ENCODE data around the gene IL36G. TPM values are rescaled to one million over a fixed set of nuclear protein-coding genes. Genes with fewer than 3 reads are reported as not detected.

Gene IL36G
- polyA plus RNA-seq, 1 donor (not counting 4 experiments of a cell fraction or from before 2014, with no cell fraction given) = 20.2 TPM

DNA sequence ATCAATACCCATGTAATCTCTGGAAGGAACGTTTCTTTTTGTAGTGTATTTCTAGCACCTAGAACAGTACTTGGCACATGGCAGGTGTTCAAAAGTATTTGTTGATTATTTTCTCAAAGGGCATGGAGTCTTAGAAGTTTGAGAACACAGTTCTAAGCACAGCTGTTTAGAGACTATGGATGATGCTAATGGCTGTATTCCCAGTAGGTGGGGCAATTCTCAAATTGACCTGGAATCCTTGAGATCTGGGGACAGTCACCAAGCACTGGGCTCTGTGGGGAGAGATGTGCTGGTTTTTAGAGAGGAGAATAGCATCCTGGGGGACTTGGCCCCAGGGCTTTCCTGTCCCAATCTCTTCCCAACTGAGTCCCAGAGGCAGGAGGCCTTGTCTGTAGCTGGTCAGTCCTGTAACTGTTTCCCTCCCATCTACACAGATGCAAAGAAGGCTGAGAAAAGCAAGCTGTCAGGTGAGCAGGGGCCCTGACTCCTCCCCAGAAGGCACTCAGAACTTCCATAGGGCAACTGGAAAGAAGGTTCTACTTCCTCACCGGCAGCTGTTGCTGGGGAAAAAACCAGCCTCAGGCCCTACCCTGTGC lies 17.5 kb upstream of the IL36G start:
- H3K9me3 ChIP-seq (ENCODE audit: control insufficient read depth, low read depth, low read length) = no peaks in the 10 kb centered on the region
- DNase-seq (ENCODE audit: low read depth, low spot score) (no peak), FAIRE-seq (no peak)
- no peak for TF ChIP-seq EZH2 (IDR thresholded peaks at IDR 0.05; ENCODE audit: low read length)
- TF ChIP-seq, protein P1, sequence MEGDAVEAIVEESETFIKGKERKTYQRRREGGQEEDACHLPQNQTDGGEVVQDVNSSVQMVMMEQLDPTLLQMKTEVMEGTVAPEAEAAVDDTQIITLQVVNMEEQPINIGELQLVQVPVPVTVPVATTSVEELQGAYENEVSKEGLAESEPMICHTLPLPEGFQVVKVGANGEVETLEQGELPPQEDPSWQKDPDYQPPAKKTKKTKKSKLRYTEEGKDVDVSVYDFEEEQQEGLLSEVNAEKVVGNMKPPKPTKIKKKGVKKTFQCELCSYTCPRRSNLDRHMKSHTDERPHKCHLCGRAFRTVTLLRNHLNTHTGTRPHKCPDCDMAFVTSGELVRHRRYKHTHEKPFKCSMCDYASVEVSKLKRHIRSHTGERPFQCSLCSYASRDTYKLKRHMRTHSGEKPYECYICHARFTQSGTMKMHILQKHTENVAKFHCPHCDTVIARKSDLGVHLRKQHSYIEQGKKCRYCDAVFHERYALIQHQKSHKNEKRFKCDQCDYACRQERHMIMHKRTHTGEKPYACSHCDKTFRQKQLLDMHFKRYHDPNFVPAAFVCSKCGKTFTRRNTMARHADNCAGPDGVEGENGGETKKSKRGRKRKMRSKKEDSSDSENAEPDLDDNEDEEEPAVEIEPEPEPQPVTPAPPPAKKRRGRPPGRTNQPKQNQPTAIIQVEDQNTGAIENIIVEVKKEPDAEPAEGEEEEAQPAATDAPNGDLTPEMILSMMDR (optimal IDR thresholded peaks at IDR 0.05 in 1 of 3, IDR thresholded peaks at IDR 0.05 in 1 of 3, conservative IDR thresholded peaks at IDR 0.05 in 1 of 3; ENCODE audit: extremely low read depth in 1 of 3, insufficient read depth in 2 of 3, low read length in 3 of 3) = peak; percentile 15 to 31 (median 22)
- no peaks in the 10 kb centered on the region for H3K4me1 ChIP-seq (ENCODE audit: control insufficient read depth, extremely low read depth, insufficient read depth, low read length)
- H3K9me1 ChIP-seq (ENCODE audit: control insufficient read depth, extremely low read depth, insufficient read depth, low read length) = no peaks in the 10 kb centered on the region
- H3K36me3 ChIP-seq (ENCODE audit: control insufficient read depth in 2 of 2, extremely low read depth in 1 of 2, insufficient read depth in 2 of 2, low read length in 2 of 2) = no peaks in the 10 kb centered on the region
- H3K9ac ChIP-seq (ENCODE audit: control insufficient read depth, extremely low read depth, insufficient read depth, low read length) = no peak overlapping the region
- no peak overlapping the region for H3K4me3 ChIP-seq (ENCODE audit: control insufficient read depth in 2 of 3, extremely low read depth in 1 of 3, insufficient read depth in 2 of 3, low read depth in 1 of 3, low read length in 3 of 3)
- no peak overlapping the region for H2AFZ ChIP-seq (ENCODE audit: control insufficient read depth, low read length)
- dilution Hi-C loops (cut with MboI; ENCODE audit: extremely low pct_ligation_motif_present, low sequenced_read_pairs) = no loop called here
- no peak overlapping the region for H3K27ac ChIP-seq (ENCODE audit: control insufficient read depth, insufficient read depth, low read length)
- no peaks in the 10 kb centered on the region for H4K20me1 ChIP-seq (ENCODE audit: control insufficient read depth, extremely low read depth, insufficient read depth, low read length)
- no peaks in the 10 kb centered on the region for H3K27me3 ChIP-seq (ENCODE audit: control insufficient read depth, extremely low read depth, insufficient read depth, low read length)
- H3K4me2 ChIP-seq (ENCODE audit: control insufficient read depth, extremely low read depth, insufficient read depth, low read depth, low read length) = no peak overlapping the region
- no peaks in the 10 kb centered on the region for H3K79me2 ChIP-seq (ENCODE audit: control insufficient read depth, insufficient read depth, low read length)

GRCh38 chr2:112962308-112963175 lies 15.3 kb upstream of the IL36G start:
- Histone ChIP-seq H3K36me3 (ENCODE audit: control insufficient read depth in 2 of 2, extremely low read depth in 1 of 2, insufficient read depth in 2 of 2, low read length in 2 of 2) (no peaks in the 10 kb centered on the region), H3K9me3 (ENCODE audit: control insufficient read depth, low read depth, low read length) (no peaks in the 10 kb centered on the region), H2AFZ (ENCODE audit: control insufficient read depth, low read length) (no peak overlapping the region), H3K27ac (ENCODE audit: control insufficient read depth, insufficient read depth, low read length) (no peak overlapping the region), H4K20me1 (ENCODE audit: control insufficient read depth, extremely low read depth, insufficient read depth, low read length) (no peaks in the 10 kb centered on the region), H3K4me2 (ENCODE audit: control insufficient read depth, extremely low read depth, insufficient read depth, low read depth, low read length) (no peak overlapping the region), H3K79me2 (ENCODE audit: control insufficient read depth, insufficient read depth, low read length) (no peaks in the 10 kb centered on the region), H3K9ac (ENCODE audit: control insufficient read depth, extremely low read depth, insufficient read depth, low read length) (no peak overlapping the region), H3K9me1 (ENCODE audit: control insufficient read depth, extremely low read depth, insufficient read depth, low read length) (no peaks in the 10 kb centered on the region), H3K27me3 (ENCODE audit: control insufficient read depth, extremely low read depth, insufficient read depth, low read length) (no peaks in the 10 kb centered on the region), H3K4me3 (ENCODE audit: control insufficient read depth in 2 of 3, extremely low read depth in 1 of 3, insufficient read depth in 2 of 3, low read depth in 1 of 3, low read length in 3 of 3) (no peak overlapping the region), H3K4me1 (ENCODE audit: control insufficient read depth, extremely low read depth, insufficient read depth, low read length) (no peaks in the 10 kb centered on the region)
- FAIRE-seq = no peak
- dilution Hi-C loops (cut with MboI; ENCODE audit: extremely low pct_ligation_motif_present, low sequenced_read_pairs) = no loop called here
- no peak for DNase-seq (ENCODE audit: low read depth, low spot score)
- TF ChIP-seq, protein P1 (optimal IDR thresholded peaks at IDR 0.05 in 1 of 3, IDR thresholded peaks at IDR 0.05 in 1 of 3, conservative IDR thresholded peaks at IDR 0.05 in 1 of 3; ENCODE audit: extremely low read depth in 1 of 3, insufficient read depth in 2 of 3, low read length in 3 of 3) = no peak
- no peak for TF ChIP-seq EZH2 (IDR thresholded peaks at IDR 0.05; ENCODE audit: low read length)
